Panc1 (cell line): ENCODE results near the gene CUEDC2.

ENCODE experiments used
- POLR2AphosphoS5 ChIP-seq: IDR thresholded peaks from 2 replicates; pipeline ENCODE4 v1.6.1; 2012; ENCODE audit warnings: mild to moderate bottlenecking, low read depth, low read length, moderate library complexity
- TCF7L2 ChIP-seq: IDR thresholded peaks from 2 replicates; pipeline ENCODE4 v1.6.1; 2011; ENCODE audit warnings: mild to moderate bottlenecking, low read depth, low read length, inconsistent platforms
- TF ChIP-seq, protein P1 (sequence below): fragments of 450-650 bp; IDR thresholded peaks from 2 replicates; pipeline ENCODE4 v1.5.1; 2017; ENCODE audit warnings: mild to moderate bottlenecking

DNA sequence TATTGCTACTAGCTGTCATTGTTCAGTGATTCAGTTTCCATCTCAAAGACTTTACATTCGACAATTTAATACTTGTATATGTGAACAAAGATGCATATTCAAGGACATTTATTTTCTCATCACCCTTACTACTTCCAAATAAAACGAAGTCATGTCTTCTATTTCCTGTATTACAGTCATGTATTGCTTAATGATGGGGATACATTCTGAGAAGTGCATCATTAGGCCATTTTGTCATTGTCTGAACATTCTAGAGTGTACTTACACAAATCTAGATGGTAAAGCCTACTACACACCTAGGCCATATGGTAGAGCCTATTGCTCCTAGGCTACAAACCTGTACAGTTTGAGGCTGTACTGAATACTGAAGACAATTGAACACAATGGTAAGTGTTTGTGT lies 12.5 kb upstream of the CUEDC2 start:
- TF ChIP-seq, protein P1, sequence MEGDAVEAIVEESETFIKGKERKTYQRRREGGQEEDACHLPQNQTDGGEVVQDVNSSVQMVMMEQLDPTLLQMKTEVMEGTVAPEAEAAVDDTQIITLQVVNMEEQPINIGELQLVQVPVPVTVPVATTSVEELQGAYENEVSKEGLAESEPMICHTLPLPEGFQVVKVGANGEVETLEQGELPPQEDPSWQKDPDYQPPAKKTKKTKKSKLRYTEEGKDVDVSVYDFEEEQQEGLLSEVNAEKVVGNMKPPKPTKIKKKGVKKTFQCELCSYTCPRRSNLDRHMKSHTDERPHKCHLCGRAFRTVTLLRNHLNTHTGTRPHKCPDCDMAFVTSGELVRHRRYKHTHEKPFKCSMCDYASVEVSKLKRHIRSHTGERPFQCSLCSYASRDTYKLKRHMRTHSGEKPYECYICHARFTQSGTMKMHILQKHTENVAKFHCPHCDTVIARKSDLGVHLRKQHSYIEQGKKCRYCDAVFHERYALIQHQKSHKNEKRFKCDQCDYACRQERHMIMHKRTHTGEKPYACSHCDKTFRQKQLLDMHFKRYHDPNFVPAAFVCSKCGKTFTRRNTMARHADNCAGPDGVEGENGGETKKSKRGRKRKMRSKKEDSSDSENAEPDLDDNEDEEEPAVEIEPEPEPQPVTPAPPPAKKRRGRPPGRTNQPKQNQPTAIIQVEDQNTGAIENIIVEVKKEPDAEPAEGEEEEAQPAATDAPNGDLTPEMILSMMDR, result no peak
- TF ChIP-seq POLR2AphosphoS5 (no peak), TCF7L2 (no peak)
